Endothelial cell of umbilical vein (primary cell): Measurements from ENCODE around the gene PTPRU. TPM values are rescaled to one million over a fixed set of nuclear protein-coding genes. Genes with fewer than 3 reads are reported as not detected.

ENCODE experiments used
- BruUV-seq: library from RNA; stranded (reverse); fragments of 400-500 nt; replicated peaks from 2 replicates; lab custom pipeline; 2021; lab: Mats Ljungman, UMichigan
- CTCF ChIA-PET: fragments of 300-600, 350-600 bp; sonication (Branson Sonifier 250); formaldehyde crosslinking; loops from one replicate; lab custom pipeline; 2021; ENCODE audit warnings: antibody characterized with exemption, inconsistent platforms; lab: Charles Lee
- POLR2A ChIA-PET: fragments of 300-600, 350-600 bp; sonication (Branson Sonifier 250); formaldehyde crosslinking; loops from one replicate; lab custom pipeline; 2021; ENCODE audit warnings: antibody characterized with exemption, inconsistent platforms; lab: Charles Lee
- DNase-seq: peaks from one replicate; pipeline ENCODE4 v3.0.0-alpha.2; 2011; ENCODE audit warnings: low read depth, low spot score
- FAIRE-seq: peaks from 2 replicates; lab custom pipeline; 2011; peaks lifted over from hg19 to GRCh38; lab: Jason Lieb, UNC
- H2AFZ ChIP-seq: 2 replicates; pipeline ENCODE4 v1.6.0; 2012; ENCODE audit warnings: low read depth, low read length, control low read depth, inconsistent platforms
- H3K27ac ChIP-seq: 2 replicates; pipeline ENCODE4 v1.5.1; 2011; ENCODE audit warnings: low read depth, mild to moderate bottlenecking, control low read depth, low read length, moderate library complexity; ENCODE audit not compliant: insufficient read depth
- H3K27me3 ChIP-seq, 2 experiments: 2 replicates each; pipeline versions ENCODE4 v1.6.0 to v1.6.1; 2011; ENCODE audit warnings: low read length in 2 of 2, mixed read lengths in 1 of 2; ENCODE audit not compliant: control insufficient read depth in 2 of 2, insufficient read depth in 2 of 2
- H3K36me3 ChIP-seq, 2 experiments: 2 replicates in 1 of 2; 3 replicates in 1 of 2; pipeline ENCODE4 v1.5.1; 2011; ENCODE audit warnings: low read length in 2 of 2, mild to moderate bottlenecking in 1 of 2, moderate library complexity in 1 of 2; ENCODE audit not compliant: control insufficient read depth in 2 of 2, insufficient read depth in 2 of 2; ENCODE audit errors: extremely low read depth in 1 of 2
- H3K4me1 ChIP-seq: 3 replicates; pipeline ENCODE4 v1.5.1; 2011; ENCODE audit warnings: mild to moderate bottlenecking, low read length; ENCODE audit not compliant: control insufficient read depth, insufficient read depth; ENCODE audit errors: extremely low read depth
- H3K4me2 ChIP-seq: 2 replicates; pipeline ENCODE4 v1.6.1; 2011; ENCODE audit warnings: low read length, control low read depth, mixed read lengths; ENCODE audit not compliant: insufficient read depth
- H3K4me3 ChIP-seq, 3 experiments: fragments of 200-600 bp in 1 of 3; sonication (generic), shearing (Covaris generic) in 1 of 3; replicated peaks in 1 of 3; 2 replicates each; pipeline ENCODE4 v1.5.1; 2011 to 2016; ENCODE audit warnings: control low read depth in 3 of 3, low read length in 3 of 3, mild to moderate bottlenecking in 2 of 3, inconsistent platforms in 1 of 3, low read depth in 1 of 3, moderate library complexity in 1 of 3; ENCODE audit not compliant: insufficient read depth in 1 of 3
- H3K79me2 ChIP-seq: 2 replicates; pipeline ENCODE4 v1.6.0; 2012; ENCODE audit warnings: low read length, inconsistent platforms; ENCODE audit not compliant: control insufficient read depth, insufficient read depth
- H3K9ac ChIP-seq: replicated peaks from 2 replicates; pipeline ENCODE3; 2011; ENCODE audit warnings: low read length, control low read depth; ENCODE audit not compliant: insufficient read depth; ENCODE audit errors: extremely low read depth
- H3K9me1 ChIP-seq: replicated peaks from 3 replicates; pipeline ENCODE4 v1.6.0; 2011; ENCODE audit warnings: mild to moderate bottlenecking, low read length; ENCODE audit not compliant: control insufficient read depth, insufficient read depth; ENCODE audit errors: extremely low read depth
- H3K9me3 ChIP-seq: replicated peaks from 2 replicates; pipeline ENCODE4 v1.5.1; 2012; ENCODE audit warnings: low read length, inconsistent platforms; ENCODE audit not compliant: control insufficient read depth, insufficient read depth
- H4K20me1 ChIP-seq: replicated peaks from 2 replicates; pipeline ENCODE3; 2011; ENCODE audit warnings: mild to moderate bottlenecking, low read length; ENCODE audit not compliant: control insufficient read depth, insufficient read depth; ENCODE audit errors: extremely low read depth
- CTCF ChIP-seq, 2 donors: IDR thresholded peaks; 1 replicate in 1 of 2; 2 replicates in 1 of 2; pipeline ENCODE4 v1.5.1; 2011; ENCODE audit warnings: low read length in 2 of 2, mild to moderate bottlenecking in 2 of 2, moderate library complexity in 2 of 2, control low read depth in 1 of 2, inconsistent platforms in 1 of 2, low read depth in 1 of 2; ENCODE audit not compliant: insufficient read depth in 1 of 2; ENCODE audit errors: extremely low read depth in 1 of 2
- EZH2 ChIP-seq: IDR thresholded peaks from 2 replicates; pipeline ENCODE4 v1.6.1; 2012; ENCODE audit warnings: borderline replicate concordance, low read depth, mild to moderate bottlenecking, moderate library complexity, low read length, inconsistent platforms; ENCODE audit not compliant: severe bottlenecking
- POLR2AphosphoS5 ChIP-seq: IDR thresholded peaks from 2 replicates; pipeline ENCODE4 v1.6.1; 2012; ENCODE audit warnings: low read depth, mild to moderate bottlenecking, control low read depth, low read length, moderate library complexity; ENCODE audit not compliant: insufficient read depth
- dilution Hi-C: fragments of 300-500 bp; cut with MboI; formaldehyde crosslinking; loops from one replicate; pipeline ENCODE4 v1.15.0; 2019; ENCODE audit warnings: low sequenced_read_pairs; ENCODE audit not compliant: extremely low pct_ligation_motif_present
- intact Hi-C: fragments of 100-400 bp; cut with micrococcal nuclease; formaldehyde crosslinking; loops from one replicate; pipeline ENCODE4 v1.10.0; 2022
- polyA plus RNA-seq, 4 experiments: library from polyadenylated mRNA; depleted of rRNA in 3 of 4; stranded (reverse) in 3 of 4; unstranded in 1 of 4; fragments of >200 nt; gene quantifications; 2 replicates each; pipeline versions ENCODE4 v1.2.1 to v1.2.3, GENCODE V29; 2011 to 2012; ENCODE audit warnings: missing spikeins in 1 of 4
- total RNA-seq: library from RNA; stranded (reverse); gene quantifications from 2 replicates; pipeline ENCODE4 v1.2.3, GENCODE V29; 2021
- TF ChIP-seq, protein P1 (sequence below): IDR thresholded peaks from 2 replicates; pipeline ENCODE4 v1.6.1; 2011; ENCODE audit not compliant: insufficient read depth, insufficient read length

Gene PTPRU
- total and polyA plus RNA-seq, 2 donors (not counting 3 experiments of a cell fraction or from before 2014, with no cell fraction given) = 0.58 to 2.6 TPM

- H3K4me1 ChIP-seq = peaks cover 10% of the 10 kb centered on the region
Observed at GRCh38 chr1:29201595-29202051, 34.7 kb upstream of the PTPRU start.

More at GRCh38 chr1:29201595-29202051, 34.7 kb upstream of the PTPRU start:
- no peak overlapping the region for H3K4me3 ChIP-seq
- TF ChIP-seq POLR2AphosphoS5 = no peak
- no peak for TF ChIP-seq CTCF (IDR thresholded peaks at IDR 0.05; ENCODE audit: extremely low read depth in 1 of 2, insufficient read depth in 1 of 2, low read depth in 1 of 2, low read length in 2 of 2)
- TF ChIP-seq, protein P1, sequence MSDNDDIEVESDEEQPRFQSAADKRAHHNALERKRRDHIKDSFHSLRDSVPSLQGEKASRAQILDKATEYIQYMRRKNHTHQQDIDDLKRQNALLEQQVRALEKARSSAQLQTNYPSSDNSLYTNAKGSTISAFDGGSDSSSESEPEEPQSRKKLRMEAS = no peak
- no peak for TF ChIP-seq EZH2
- dilution Hi-C loops (no loop called here), intact Hi-C loops (loop anchor here (1.0 to 5.0 kb wide), 3 partner anchors 19 to 559 kb away; partner anchors contain the start of gene TAF12)
- DNase-seq = no peak
- no peaks in the 10 kb centered on the region for H3K27me3 ChIP-seq
- H3K27ac ChIP-seq = peak overlapping the region; percentile 63
- H3K9me1 ChIP-seq = no peaks in the 10 kb centered on the region
- no peak overlapping the region for H2AFZ ChIP-seq
- H3K9ac ChIP-seq = no peak overlapping the region
- FAIRE-seq = no peak
- ChIA-PET POLR2A (interaction anchor here (1.7 kb wide), 1 partner anchor 317 kb away, joined by 4 read pairs; no protein-coding TSS in a partner anchor), CTCF (interaction anchor here (1.1 to 6.2 kb wide), 10 partner anchors 21 to 324 kb away, joined by 3 to 133 read pairs (median 20); partner anchors contain the start of gene SRSF4)
- no peak overlapping the region for H3K4me2 ChIP-seq
- H3K79me2 ChIP-seq = no peaks in the 10 kb centered on the region
- no TSS peak for BruUV-seq
- H3K9me3 ChIP-seq = no peaks in the 10 kb centered on the region
- H3K36me3 ChIP-seq = peaks cover 6 to 9% of the 10 kb centered on the region in 2 experiments
- no peaks in the 10 kb centered on the region for H4K20me1 ChIP-seq
